ENCODE data around the gene NIP7. TPM values are rescaled to one million over a fixed set of nuclear protein-coding genes. Genes with fewer than 3 reads are reported as not detected.
"Not testable (repeated sequence)": the region's sequence is repeated elsewhere in the genome, so short reads cannot be mapped to it uniquely, and the experiment has no call there.

Gene NIP7
- polyA plus RNA-seq, 3 donors, result 33.3 to 37.7 (median 36.8) TPM

DNA sequence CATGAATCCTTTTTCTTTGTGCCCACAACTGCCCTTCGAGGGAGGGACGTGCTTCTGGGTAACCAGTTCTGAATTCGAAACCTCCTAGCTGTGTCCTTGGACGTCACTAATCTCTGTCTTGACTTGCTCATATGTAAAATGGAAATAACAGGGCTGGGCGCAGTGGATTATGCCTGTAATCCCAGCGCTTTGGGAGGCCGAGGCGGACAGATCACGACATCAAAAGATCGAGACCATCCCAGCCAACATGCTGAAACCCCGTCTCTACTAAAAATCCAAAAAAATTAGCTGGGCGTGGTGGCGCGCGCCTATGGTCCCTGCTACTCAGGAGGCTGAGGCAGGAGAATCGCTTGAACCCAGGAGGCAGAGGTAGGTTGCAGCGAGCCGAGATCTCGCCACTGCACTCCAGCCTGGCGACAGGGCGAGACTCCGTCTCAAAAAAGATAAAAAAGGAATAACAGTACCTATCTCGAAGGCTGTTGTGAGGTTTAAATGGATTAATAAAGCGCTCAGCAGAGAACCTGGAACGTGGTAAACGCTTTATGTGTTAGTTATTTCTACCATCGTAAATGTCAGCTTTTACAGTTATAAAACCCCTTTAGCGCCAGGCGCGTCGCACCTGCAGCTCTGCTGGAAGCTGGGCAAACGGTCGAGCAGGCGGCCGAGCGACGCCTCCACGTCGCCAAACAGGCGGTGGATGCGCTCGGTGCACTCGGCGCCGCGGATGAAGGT, 849 bp upstream of the NIP7 start:
- DNase-seq (ENCODE audit: low read depth in 3 of 3, low spot score in 2 of 3), result no peak

DNA sequence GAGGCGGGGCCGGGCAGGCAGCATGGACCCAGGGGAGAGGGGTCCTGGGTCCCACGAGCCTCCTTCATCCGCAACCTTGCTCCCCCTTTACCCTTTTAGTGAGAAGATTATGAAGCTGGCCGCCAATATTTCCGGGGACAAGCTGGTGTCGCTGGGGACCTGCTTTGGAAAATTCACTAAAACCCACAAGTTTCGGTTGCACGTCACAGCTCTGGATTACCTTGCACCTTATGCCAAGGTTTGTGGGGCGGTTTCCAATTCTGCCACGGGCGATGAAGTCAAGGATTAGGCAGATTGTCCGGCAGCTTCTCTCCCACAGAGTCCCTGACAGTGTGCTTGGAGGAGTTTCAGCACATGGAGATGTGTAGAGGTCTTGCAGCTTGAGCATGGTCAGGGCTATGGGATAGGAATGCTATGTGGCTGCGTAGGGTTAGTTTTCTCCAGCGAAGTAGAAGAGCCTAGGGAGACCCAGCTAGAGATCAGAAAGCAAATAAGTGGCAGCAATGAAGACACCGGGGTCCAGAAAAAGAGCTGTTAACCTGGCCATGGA, 598 bp downstream of the NIP7 start:
- no peak for DNase-seq (ENCODE audit: low read depth in 3 of 3, low spot score in 2 of 3)

DNA sequence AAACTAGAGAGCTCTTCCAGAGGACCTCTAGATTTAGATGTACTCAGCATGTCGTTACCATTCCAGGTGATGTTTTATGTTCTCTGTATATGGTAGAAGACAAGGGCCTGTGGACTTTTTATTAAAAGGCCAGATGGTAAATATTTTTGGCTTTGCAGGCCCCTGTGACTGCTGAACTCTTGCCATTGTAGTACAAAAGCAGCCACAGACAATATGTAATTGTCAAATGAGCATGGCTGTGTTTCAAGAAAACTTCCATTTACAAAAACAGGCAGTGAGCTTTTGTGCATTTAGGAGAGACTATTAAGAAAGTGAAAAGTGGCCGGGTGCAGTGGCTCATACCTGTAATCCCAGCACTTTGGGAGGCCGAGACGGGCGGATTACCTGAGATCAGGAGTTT, 4.6 kb downstream of the NIP7 start:
- DNase-seq (ENCODE audit: low read depth in 3 of 3, low spot score in 2 of 3), result no peak

DNA sequence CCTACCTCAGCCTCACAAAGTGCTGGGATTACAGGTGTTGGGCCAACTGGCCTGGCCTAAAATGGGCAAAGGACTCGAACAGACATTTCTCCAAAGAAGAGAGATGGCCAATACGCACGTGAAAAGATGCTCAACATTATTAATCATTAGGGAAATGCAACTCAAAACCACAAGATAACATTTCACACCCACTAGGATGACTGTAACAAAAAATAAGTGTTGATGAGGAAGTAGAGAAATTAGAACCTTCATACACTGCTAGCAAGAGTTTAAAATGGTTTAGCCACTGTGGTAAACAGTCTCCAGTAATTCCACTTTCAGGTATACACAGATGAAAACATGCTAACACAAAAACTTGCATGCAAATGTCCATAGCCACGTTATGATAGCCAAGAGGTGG, 6.4 kb downstream of the NIP7 start:
- no peak for DNase-seq (ENCODE audit: low read depth in 3 of 3, low spot score in 2 of 3)

DNA sequence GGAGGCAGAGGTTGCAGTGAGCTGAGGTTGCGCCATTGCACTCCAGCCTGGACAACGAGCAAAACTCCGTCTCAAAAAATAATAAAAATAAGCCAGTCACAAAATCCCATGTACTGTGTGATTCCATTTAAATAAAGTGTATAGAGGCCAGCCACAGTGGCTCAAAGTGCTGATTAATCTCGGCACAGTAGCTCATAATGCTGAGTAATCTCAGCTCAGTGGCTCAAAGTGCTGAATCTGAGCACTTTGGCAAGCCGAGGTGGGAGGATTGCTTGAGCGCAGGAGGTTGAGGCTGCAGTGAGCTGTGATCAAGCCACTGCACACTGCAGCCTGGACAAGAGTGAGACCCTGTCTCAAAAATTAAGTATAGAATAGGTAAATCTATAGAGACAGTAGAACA, 7.1 kb downstream of the NIP7 start:
- no peak for DNase-seq (ENCODE audit: low read depth in 3 of 3, low spot score in 2 of 3)

DNA sequence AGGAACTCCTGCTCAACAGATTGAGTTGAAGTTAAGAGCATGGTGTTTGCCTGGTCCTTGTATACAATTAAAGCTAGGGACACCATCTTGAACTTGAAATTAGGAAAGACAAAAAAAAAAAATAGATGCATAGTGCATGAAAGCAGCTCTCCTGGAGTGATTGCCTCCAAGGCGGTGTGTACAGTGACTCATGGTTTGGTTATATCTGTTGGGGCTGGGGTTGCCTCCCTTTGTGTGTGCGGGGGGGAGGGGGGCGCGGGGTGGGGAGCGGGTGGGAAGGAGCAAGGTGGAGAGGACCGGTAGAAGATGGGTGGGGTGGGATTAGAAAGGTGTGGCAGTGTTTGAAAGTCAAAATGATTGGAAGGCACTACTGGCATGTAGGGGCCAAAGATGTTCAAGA, 8.7 kb downstream of the NIP7 start:
- DNase-seq (ENCODE audit: low read depth in 3 of 3, low spot score in 2 of 3), result no peak

DNA sequence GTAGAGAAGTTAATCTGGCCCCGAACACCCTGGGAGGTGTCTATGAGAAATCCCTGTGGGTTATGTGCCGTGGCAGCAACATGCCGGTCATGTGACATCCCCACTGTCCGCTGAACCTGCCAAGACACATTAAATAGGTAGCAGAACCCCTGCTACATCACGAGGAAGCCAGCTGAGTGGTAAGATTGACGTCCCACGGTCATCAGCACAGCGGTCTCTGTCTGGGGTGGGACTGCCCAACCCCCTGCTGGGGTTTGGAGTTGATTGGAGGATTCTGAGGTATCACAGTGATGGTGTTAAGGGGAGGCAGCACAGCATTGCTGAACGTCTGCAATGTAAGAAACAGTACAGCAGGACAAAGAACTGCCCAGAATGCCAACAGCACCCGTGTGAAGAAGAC, 10.0 kb downstream of the NIP7 start:
- no peak for DNase-seq (ENCODE audit: low read depth in 3 of 3, low spot score in 2 of 3)

DNA sequence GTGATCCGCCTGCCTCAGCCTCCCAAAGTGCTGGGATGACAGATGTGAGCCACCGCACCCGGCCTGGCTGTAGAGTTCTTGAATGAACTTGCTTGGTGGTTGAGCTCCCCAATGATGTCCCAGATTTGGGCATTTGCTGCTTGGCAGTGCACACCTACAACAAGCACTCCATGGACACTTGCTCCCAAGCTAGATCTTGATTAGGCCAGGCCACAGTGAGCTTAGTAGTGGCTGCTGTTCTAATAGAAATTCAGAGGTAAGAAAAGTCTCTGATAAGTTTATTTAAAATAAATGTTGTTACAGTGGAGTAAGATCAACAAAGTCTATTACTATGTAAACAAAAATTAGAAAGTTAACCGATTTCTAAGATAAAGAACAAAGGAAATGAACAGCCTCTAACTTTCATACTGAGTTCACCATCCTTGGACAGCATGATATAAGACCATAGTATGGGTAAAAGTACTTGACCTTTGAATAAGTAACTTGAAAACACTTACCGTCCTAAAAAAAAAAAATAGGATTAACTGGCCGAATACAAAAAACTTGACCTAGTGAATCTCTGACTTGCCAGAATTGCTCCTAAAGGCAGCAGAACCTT, 11.1 kb downstream of the NIP7 start:
- no peak for DNase-seq (ENCODE audit: low read depth in 3 of 3, low spot score in 2 of 3)

DNA sequence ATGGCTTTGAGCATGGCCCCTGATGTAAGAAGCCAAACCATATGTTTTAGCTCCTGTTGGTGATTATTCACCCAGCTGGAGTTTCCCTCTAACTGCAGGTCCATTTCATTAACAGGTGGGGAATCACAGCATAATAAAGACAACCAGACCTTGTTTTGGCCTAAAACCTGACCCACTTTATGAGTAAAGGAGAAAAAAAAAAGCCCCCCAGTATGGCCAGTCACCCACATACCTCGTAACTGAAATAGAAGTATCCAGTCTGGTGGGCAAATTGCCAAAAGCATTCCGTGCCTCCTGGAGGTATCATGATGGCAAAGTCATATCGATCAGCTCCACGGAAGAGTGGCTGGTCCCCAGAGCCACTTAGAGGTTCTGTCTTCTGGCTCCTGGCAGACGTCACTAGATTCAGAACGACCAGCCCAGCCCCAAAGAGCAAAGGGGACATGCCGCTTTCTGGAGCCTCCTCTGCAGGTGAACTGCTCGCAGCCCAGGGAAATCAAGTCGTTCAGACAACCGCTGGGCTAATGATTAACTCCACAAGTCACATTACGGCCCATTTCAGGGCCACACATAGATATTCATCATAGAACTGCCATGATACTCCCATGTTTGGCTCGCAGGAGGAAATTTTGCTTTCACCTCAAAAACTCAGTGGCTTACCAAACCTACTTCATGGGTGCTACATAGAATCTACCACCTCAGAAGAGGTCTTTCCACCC, 11.9 kb downstream of the NIP7 start, which contains the start of gene TMED6:
Gene TMED6 (minus strand): TSS at position 478 of the 719 bp plus-strand sequence. CDS start 33 bp downstream, at position 445.
- DNase-seq (ENCODE audit: low read depth in 3 of 3, low spot score in 2 of 3), result no peak

DNA sequence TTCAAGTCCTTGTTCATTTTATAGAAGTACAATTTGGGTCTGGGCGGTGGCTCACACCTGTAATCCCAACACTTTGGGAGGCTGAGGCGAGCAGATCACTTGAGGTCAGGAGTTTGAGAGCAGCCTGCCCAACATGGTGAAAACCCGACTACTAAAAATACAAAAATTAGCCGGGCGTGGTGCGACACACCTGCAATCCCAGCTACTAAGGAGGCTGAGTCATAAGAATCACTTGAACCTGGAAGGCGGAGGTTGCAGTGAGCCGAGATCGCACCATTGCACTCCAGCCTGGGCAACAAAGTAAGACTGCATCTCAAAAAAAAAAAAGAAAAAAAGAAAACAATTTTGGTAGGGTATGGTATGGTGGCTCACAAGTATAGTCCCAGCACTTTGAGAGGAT, 20.5 kb downstream of the NIP7 start:
- not testable (repeated sequence) for DNase-seq (ENCODE audit: low read depth in 3 of 3, low spot score in 2 of 3)

DNA sequence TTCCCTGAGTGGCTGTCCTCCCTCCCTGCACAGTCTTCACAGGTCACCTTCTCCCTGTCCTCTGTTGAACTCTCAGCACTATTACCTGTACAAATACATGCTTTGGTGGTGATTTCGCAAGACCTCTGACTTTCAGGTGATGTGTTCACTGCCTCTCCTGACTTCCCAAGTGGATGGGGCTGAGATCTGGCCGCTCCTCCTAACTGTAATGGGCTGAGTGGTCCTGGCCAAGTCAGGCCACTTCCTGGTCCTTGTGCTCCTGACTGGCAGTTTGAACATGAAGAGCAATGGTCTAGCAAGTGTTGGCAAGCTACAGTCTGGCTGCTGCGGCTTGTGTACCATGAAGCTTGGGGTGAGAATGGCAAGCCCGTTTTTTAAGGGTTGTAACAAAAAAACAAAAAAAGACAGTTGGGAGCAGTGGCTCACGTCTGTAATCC, 23.7 kb downstream of the NIP7 start:
- no peak for DNase-seq (ENCODE audit: low read depth in 3 of 3, low spot score in 2 of 3)

DNA sequence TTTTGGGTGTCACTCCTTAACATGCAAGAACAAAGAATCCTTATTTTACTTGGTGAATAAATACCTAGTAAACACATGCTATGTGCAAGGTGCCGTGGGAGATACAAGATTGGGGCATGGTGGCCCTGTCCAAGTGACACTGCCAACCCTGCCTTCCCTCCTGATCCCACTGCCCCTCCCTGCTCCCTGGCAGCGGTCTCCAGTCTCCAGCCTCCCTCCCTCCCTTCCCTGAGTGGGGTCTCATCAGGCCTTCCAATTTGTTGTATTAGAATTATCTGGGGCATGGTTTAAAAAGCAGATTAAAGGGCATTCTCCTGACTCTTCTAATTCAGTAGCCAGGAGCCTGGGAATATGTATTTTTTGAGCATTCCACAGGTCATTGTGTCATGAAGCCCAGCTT, 24.5 kb downstream of the NIP7 start:
- DNase-seq (ENCODE audit: low read depth in 3 of 3, low spot score in 2 of 3), result no peak

DNA sequence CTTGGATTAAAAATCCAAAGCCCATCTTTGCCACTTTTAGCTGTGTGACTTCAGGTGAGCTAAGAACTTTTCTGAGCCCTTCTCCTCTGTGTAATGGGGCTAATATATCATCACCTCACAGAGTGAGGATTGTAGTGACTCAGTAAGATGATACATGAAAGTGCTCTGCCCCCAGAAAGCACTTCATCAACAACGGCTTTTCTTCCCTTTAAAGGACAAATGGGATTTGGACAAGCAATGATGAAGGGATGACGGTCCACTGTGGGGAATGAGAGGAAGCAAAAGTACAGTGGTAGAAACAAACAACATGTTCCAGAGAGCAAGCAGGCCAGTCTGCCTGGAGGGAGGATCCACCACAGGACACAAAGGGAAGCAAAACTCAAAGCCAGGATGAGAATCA, 26.3 kb downstream of the NIP7 start:
- DNase-seq (ENCODE audit: low read depth in 3 of 3, low spot score in 2 of 3), result no peak

DNA sequence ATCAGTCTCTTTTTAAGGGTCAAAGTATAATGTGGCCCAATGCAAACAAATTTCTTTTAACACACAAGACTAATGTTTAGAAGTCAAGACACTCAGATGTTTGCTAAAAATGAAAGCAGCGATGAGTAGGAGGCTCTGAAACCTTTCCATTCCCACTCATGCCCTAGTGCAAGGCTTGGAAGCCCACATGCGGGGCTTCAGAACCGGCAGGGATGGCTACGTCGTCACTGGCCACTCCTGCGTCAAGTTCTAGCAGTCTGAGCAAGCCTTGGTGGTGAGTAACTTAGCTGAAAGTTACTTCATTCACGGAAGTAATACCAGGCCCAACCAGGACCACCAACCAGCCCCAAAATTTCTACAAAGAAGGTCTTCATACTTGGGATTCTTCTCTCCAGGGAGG, 26.9 kb downstream of the NIP7 start:
- DNase-seq (ENCODE audit: low read depth in 3 of 3, low spot score in 2 of 3), result no peak

DNA sequence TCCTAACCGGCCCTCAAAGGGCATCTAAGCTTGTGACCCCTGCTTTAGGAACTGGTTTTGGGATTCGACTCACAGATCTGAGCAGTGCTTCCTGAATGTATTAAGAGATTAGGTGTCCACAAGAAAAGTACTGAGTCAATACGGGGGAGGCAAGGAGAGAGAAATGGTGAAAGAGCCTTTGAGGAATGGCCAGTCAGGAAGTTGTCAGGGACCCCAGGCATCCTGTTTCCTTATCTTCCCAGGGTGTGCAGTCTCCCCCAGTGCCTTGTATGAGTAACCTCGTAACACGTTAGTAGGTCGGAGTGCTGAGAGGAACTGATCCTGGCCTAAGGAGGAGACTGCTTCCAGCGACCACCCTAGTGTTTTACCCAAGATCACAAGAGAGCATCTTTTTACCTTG, 28.4 kb downstream of the NIP7 start:
- DNase-seq (ENCODE audit: low read depth in 3 of 3, low spot score in 2 of 3), result no peak

DNA sequence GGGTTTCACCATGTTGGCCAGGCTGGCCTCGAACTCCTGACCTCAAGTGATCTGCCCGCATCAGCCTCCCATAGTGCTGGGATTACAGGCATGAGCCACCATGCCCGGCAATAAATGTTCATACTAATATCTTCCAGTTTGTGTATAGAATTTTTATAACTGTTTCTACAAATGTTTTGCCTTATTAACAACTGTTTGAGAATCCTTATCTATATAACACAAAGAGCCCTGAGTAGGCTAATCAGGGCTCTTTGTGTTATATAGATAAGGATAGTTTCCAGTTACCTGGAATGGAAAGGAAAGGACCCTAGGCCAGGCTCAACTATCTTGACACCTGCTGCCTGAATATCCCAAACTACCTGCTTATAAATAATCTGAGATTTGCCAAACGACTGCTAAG, 29.3 kb downstream of the NIP7 start:
- no peak for DNase-seq (ENCODE audit: low read depth in 3 of 3, low spot score in 2 of 3)

DNA sequence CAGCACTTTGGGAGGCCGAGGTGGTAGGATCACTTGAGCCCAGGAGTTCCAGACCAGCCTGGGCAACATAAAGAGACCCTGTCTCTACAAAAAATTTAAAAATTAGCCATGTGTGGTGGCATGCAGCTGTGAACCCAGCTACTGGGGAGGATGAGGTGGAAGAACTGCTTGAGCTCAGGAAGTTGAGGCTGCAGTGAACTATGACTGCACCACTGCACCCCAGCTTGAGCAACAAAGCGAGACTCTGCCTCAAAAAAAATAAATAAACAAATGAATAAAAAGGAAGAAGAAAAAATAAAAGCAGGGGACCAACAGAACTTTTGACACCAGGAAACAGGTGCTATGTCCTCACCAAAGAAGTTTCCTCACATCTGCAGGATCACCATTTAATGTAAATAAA, 32.0 kb downstream of the NIP7 start:
- DNase-seq (ENCODE audit: low read depth in 3 of 3, low spot score in 2 of 3), result no peak

DNA sequence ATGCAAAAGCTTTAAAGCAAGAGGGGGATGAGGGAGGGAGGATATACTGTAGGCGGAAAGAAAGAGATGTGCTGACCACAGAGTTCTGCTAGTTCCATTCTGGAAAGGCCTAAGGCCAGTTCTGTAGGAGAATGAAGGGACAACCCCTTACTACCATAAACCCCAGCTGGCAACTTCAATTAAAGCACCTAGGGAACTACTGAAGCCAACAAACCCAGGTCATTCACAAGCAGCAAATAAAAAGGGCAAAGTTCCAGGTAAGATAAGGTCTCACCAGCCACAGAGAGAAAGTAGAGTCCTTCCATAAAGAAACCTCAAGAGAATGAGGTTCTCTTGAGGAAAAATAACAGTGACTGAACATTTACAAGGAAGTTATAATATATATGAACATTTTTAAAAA, 33.4 kb downstream of the NIP7 start:
- DNase-seq (ENCODE audit: low read depth in 3 of 3, low spot score in 2 of 3), result no peak

DNA sequence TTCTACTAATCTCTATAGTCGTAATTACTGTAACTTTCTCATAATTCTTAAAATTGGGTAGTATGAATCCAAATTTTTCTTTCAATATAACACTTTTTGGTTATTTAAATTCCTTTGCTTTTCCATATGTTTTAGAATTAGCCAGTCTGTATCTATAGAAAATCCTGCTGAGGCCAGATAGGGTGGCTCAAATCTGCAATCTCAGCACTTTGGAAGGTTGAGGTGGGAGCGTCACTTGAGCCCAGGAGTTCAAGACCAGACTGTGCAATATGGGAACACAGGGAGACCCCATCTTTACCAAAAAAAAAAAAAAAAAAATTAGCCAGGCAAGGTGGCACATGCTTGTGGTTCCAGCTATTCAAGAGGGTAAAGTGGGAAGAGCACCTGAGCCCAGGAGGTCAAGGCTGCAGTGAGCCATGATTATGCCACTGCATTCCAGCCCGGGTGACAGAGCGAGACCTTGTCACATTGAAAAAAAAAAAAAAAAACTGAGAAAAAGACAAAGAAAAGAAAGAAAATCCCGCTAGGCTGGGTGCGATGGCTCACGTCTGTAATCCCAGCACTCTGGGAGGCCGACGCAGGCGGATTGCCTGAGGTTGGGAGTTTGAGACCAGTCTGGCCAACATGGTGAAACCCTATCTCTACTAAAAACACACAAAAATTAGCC, 37.0 kb downstream of the NIP7 start:
- no peak for DNase-seq (ENCODE audit: low read depth in 3 of 3, low spot score in 2 of 3)

DNA sequence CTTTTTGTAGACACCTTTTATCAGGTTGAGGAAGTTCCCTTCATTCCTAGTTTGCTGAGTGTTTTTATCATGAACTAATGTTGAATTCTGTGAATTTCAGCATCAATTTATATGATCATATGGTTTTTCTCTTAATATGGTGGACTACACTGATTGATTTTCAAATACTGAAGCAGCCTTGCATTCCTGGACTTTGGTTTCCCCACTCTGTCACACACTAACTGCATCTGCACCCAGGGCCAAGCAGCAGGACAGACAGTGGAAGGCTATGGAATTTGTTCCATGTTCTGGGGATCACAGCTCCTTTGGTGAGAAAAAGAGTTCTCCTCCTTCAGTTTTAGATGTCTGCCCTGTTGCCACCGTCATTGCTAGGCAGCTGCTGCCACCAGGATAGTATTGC, 38.5 kb downstream of the NIP7 start:
- DNase-seq (ENCODE audit: low read depth in 3 of 3, low spot score in 2 of 3), result no peak

DNA sequence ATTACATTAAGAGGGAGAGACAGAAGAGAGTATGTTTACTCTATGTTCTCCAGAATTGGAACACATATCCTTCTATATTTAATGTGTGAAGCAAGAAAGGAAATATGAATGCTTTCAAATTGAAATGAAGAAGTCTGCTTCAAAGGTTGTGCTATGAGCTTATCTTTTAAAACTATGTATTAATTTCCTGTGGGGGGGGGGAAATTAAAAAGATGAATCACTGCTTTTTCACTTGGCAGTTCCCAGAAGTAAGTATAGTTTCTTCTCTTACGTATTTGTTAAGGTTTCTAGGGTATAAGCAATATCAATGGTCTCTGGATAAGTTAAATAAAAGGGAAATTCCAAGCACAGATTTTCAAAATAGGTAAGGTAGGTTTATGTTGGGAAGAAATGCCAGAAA, 39.2 kb downstream of the NIP7 start:
- DNase-seq (ENCODE audit: low read depth in 3 of 3, low spot score in 2 of 3), result no peak

All from right renal cortex interstitium (tissue), 3 donors.